COLO668 (cell line): ENCODE data around the gene FRAS1.
"Not testable (repeated sequence)": the region's sequence is repeated elsewhere in the genome, so short reads cannot be mapped to it uniquely, and the experiment has no call there.

Experiments used
- DNase-seq: peaks from one replicate; lab custom pipeline; 2025; ENCODE audit not compliant: unreplicated experiment; lab: John Stamatoyannopoulos, UW

The FRAS1 gene

DNA sequence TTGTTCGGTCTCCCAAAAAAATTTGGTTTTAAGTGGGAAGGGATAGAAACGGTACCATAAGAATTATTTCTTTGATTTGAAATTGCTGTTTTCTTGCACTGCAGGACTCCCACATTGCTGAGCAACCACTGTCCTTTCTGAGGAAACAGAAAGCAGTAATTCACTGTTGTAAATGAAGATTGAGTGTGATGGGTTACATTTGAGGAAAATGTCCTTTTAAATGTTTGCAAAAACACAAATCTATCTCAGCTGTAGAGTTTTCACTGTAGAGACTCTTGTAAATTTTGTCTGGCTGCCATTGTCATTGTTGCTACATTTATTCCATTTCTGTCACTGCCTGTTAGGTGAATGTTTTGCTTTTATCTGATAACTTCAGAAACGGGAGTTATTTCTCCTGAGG is 105.2 kb downstream of the FRAS1 start:
- DNase-seq = no peak

DNA sequence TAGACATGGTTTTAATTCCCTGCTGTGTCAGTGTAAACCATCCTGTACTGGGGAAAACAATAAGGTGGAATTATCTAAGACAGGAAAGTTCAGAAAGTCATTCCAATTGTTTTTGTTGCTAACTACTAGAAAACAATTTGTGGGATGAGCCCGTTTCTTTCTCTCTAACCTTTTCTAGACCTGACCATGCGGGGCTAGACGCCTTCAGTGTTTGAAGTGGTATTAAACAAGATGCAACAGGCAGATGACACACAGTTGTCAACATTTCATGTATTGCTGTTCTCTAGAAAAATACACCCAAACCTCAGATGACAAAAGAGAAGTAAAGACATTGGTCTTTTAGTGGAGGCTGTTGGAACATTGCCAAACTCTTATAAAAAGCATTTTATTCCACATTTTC is 105.7 kb downstream of the FRAS1 start:
- DNase-seq = no peak

DNA sequence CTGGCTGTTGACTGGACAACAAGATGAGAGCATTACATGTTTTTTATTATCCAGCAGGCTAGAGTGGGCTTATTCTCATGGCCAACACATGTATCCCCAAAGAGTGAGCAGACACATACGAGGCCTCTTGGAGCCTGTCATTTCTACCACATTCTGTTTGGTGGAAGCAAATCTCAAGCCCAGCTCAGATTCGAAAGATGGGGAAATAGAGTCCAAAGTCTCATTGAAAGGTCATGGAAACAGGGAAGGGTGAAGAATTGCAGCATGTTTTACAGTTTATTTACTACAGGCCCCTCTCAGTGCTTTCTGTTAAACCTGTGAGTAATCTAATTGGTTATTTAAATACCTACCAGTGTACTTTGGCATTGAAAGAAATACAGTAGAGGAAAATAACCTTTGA is 108.6 kb downstream of the FRAS1 start:
- DNase-seq = no peak

DNA sequence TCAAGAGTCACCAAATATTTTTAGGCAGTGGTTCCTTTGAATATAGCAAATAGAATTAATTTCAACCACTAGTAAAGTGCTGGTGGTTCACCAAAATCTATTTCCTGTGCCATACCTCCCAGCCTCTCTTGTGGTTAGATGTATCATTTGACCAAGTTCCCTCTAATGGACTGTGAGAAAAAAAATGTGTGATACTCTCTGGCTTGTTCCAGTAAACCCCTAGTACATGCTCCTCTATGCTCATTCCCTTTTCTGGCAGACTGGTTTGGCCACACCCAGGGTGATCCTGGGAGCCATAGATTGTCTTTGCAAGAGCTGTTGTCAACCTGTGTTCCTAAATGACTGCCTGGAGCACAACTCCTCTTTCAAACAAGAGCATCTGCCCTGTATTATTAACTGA is 109.5 kb downstream of the FRAS1 start:
- DNase-seq = no peak

DNA sequence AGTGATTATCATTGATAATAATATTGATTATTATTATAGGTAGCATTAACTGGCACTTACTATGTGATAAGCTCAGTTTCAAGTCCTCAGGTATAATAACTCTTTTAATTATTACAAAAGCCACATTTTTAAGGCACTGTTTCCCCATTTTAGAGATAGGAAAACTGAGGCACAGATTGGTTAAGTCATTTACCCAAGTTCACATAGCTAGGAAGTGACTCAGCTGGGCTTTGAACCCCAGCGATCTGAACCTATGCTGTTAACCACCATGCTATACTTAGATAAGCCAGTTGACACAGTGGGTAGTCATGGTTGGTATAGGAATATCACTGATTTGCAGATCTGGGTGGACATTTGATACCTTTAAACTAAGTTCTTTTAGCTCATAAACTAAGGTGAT is 110.4 kb downstream of the FRAS1 start:
- no peak for DNase-seq

DNA sequence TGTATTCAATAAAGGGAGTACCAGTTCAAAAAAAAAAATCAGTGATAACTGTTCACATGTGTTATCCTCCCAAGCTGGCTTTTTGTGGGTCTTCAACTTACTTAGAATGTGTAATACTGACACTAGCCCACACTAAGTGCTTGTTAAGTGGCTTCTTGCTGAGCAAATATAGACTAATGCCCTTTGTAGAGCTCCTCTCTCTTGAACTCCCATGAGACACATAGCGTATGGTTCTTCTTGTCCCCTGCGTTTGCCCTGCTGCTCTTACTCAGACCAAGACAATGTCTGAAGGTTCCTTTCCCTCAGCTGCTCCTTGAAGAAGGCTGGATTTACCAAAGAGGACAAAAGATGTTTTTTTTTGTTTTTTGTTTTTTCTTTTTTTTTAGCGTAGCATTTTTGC is 110.9 kb downstream of the FRAS1 start:
- DNase-seq = no peak

DNA sequence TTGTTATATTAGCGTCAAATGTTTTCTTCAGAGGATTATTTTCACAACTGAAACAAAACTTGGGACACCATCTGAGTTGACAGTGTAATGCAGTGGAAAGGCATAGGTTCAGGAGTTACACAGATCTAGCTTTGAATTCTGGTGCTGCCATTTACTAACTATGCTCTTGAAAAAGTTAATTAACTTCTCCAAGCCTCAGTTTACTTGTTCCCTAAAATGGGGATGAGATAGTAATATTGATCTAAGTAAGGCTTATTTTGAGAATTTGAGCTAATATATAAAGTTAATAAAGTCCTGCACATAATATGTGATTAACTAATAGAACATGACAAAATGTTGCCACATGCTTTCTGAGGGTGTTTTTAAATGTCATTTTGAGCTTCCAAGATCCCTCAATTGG is 112.6 kb downstream of the FRAS1 start:
- DNase-seq = no peak

DNA sequence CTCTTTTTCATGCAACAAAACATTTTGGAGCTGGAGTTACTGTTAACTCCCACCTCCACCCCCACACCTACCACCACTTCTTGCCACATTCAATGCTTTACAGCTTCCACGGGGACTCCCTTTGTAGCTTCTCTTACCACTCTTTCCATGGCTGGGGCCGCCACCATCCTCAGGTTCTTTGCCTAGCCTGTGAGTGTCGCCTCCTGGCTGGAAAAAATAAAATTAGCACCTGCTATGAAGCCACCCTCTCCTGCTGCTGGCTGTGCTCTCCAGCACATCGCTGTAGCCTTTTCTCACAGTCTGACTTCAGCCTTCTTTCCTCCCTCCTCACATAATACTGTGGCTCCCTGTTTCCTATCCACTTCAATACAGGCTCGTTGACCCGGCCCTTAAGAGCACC is 114.4 kb downstream of the FRAS1 start:
- DNase-seq = no peak

DNA sequence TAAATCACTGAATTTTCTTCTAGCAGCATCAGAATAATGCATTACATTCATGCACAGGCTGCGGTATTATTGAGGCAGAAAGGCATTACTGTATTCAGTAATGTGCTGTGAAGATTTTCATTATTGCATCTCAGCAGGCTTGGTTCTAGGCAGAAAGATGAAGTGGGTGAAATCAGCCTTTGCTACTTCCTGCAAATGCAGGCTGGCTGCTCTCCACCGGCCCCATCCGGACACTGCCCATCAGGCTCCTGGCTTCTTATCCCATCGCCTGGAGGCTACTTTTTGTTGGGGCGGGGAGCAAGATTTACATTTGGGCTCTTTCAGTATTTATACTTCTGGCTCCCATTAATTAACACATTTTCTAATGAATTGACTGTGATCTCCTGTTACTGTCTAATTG is 117.8 kb downstream of the FRAS1 start:
- no peak for DNase-seq

DNA sequence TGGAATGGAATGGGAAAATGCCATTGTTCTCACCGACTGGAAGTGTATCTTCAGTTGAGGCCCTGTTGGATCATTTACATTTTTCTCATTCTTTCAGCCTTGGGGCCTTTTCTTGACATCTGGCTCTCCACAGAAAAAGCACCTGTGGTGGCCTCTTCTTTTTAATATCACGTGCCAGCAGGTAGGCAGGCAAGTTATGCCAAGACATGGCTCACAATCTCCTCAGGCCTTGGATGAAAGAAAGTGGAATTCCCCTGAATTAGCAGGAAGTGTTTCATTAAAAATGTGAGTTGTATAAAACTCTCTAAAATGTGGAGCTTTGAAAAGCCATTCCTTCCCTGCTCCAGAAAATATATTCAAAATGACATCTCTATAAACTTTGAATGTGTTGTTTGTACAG is 122.1 kb downstream of the FRAS1 start:
- DNase-seq = no peak

DNA sequence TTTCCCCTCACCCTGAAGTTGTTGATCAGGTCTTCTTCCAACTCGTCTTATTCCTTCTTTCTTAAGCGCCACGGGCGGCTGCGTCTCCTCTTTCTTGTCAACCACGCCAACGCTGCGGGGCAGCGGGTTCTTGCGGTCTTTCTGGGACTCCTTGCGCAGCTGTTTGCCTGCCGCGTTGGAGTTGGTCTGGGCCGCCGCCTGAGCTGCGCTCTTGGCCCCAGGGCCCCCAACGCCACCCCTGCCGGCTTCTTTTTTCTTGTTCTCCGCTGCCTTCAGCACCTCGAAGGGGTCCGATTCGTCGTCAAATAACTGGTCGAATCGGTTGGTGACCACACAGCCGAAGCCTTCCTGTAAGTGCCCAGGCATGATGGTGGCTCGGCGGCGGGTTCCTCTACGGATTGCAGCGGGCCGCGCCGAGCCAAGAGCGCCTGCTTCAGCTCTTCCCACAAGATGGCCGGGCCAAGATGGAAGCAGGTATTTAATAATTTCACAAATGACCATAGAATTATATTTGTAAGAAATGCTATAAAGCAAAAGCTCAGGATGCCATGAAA is 124.6 kb downstream of the FRAS1 start:
- not testable (repeated sequence) for DNase-seq

DNA sequence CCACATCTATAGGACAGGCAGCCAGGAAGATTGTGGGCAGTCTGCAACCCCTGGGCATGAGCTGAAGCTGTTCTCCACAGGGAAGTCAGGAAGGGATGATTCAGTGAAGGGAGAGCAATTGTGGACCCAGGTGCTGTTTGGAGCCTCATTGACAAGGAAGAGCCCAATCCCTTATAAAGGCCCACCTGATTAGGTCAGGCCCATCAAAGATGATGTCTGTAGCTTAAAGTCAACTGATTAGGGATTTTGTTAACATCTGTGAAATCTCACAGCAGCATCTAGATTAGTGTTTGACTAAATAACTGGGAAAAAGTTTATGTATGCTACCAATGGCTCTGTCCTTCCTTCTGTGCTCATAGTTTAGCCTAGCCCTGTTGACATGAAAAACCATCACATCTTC is 127.5 kb downstream of the FRAS1 start:
- no peak for DNase-seq

DNA sequence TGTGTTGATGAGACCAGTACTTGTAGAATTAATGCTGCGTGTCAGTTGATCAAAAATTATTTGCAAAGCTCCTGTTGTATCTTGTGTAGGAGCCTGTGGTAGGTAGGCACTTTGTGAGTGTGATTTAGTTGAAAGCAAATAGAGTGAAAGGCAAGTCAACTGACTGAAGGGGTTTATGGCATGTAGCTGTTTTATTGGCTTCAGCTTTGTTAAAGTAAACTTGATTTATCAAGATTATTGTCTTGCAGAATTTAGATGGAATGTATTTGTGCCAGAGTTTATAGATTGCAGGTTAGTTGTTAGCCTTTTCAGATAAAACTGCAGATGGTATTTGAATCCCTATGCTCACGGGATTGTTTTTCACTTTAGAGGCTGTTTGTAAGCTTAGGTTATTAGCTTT is 128.0 kb downstream of the FRAS1 start:
- no peak for DNase-seq

DNA sequence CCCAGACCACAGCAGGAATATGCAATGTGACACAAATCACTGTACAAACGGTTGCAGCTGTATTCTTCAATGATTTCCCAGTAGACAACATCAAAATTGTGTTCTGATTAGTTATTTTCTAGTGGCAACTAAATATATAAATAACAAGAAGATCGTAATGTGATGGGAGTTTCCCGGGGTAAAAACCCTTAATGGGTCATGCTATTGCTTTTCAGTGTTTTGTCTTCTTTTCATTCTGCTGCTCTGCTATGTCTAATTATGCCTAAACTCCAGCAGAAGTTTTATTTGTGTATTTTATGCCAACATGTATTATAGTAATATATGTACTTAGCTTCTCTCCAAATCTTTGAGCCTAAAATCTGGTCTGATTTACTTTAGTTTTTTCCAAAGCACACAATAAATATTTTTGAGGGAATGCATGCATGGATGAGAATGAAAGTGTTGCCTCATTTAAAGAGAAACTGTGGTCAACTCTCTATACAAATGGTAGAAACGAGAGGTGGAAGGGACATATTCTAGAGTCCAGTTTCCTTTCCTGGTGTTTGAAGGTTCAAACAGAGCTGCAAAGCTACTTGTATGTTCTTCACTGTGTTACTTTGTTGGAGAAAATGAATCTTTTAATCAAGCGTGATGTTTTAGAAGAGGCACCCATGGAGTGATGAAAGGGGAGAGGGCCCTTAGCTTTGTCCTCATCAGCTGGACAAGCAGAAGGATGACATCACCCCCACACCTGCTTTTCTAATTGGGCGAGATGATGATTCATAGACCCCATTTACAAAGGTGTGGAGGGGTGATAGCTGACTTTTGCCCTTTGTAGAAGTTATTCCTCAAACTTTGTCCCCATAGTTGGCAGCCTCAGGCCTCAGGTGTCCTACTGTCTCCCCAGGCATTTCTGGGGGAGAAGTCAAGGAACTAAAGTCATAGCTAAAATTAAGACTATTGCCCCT is 129.7 kb downstream of the FRAS1 start:
- DNase-seq = peak; percentile 62

DNA sequence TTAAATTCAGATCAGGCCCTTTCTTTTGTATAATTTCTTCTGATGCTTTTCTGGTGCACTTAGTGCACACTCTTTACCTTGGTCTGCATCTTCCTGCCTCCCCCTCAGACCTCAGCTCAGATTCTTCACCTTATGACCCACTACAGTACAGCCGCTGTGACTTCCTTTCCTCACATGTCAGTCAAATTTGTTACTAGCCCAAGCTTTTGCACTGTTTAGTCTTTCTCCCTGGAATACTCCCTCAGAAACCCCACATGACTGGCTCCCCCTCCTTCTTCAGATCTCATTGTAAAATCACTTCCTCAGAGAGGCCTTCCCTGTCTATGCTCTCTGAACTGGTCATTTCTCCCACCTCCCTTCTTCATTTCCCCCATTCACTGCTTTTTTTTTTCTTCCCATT is 132.9 kb downstream of the FRAS1 start:
- no peak for DNase-seq

DNA sequence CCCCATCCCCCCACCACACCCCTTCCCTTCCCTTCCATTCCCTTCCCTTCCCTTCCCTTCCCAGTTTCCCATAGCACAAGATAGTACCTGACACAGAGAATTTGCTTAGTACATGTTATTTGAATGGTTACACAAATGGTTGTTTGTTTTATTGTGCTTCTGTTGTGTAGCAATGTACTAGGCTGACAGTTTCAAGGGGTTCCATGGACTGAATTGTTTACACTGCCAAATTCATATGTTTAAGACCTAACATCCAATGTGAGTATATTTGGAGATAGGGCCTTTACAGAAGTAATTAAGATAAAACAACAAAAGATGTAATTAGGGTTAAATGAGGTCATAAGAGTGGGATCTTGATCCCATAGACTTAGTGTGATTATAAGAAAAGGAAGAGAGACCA is 133.5 kb downstream of the FRAS1 start:
- no peak for DNase-seq

DNA sequence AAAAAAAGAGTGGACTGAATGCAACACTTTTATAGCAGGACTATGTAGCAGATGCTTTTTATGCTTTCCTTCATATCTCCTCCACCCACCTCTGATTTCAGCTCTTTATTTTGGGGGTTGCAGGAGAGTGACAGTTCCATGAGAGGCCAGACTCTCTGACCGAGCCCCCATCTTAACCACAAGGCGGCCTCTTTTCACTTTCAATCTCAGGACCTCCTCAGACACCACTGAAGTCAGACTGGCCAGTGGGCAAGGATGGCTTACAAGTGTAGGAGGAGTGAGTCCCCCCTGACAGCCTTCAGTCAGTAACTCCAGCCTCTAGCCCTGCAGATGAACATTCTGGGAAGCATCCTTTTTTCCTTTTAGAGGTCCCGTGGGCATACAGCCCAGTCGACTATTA is 140.8 kb downstream of the FRAS1 start:
- no peak for DNase-seq

DNA sequence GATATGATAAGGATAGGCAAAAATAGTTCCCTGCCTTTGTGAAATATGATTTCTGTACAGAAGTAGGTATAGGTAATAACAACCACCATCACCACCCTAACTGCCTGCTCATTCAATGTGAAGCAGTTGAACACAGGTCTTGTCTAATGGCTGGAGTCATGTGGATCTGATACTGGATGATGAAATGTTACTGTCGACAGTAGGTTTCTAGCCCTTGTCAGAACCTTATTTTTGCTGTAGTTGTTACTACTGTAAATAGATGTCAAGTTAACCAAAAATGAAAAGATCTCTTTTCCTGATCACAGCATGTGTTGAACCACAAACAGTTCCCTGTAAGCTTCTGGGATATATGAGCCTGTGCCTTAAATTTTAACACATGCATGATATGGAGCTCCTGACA is 142.9 kb downstream of the FRAS1 start:
- no peak for DNase-seq

DNA sequence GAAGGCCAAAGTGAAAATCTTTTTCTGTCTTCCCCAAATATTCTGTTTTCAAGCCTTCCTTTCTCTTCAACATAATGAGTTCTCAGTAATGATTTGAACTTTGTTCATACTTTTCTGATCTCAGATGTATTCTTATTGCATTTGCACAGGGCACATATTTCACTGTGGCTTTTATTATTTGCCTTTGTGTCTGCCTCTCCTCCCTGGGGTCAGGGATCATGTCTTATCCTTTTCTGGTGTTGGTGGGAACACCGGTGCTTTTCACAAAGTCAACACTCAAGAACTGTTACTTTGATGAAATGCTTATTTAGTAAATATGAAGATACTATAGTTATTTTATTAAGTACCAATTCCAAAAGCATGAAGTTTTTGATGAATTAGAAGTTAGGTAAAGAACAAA is 143.8 kb downstream of the FRAS1 start:
- DNase-seq = no peak

DNA sequence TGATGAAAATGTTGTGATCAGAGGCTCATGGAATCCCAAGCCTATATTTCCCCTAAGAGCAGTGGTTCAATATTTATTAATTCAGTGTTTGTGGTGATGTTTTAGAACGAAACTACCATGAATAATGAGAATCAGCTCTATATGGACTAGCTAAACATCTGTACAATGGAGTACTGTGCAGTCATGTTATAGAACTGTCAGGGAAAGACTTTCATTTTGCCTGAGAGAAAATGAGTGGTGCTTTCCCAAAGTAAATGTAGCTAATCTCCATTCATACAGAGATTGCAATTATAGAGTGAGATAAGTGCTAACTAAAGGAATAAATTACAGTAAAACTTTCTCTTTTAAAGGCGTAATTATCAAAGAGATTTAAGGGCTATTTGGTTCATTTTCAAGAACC is 147.1 kb downstream of the FRAS1 start:
- DNase-seq = no peak

DNA sequence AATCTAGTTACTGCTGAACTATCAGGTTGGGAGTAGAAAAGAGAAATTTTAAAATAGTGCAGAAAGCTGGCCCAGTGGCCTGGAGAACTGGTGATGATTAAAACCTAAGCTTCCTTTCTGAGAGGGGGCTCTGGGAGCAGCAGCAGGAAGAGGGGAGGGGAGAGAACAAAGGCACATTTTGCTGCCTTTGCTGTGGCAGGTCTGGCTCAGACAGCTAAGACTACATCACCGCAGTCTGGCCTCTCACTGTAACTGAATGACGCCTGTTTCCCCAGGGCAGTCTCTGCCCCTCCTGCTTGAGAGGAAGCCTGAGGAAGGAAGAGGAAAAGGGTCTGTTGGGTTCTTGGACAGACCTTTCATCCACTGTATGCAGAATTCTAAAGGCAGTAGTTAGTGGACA is 148.5 kb downstream of the FRAS1 start:
- DNase-seq = no peak

DNA sequence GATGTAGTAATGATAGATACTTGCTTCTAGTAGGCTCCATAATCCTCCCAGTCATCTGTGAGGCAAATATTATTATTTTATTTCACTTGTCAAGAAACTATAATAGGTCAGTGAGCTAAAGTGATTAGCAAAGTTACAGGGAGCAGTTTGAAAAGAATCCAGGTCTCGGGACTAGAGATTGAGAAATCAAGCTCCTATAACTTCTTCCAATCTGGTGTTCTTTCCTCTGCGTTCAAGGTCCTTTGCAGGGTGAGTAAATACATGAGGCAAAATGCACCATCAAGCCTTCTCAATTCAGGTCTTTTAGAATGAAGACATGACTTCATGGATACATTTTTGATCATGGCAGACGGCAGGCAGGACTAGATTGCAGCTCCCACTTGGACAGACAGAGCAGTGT is 150.4 kb downstream of the FRAS1 start:
- DNase-seq = no peak

DNA sequence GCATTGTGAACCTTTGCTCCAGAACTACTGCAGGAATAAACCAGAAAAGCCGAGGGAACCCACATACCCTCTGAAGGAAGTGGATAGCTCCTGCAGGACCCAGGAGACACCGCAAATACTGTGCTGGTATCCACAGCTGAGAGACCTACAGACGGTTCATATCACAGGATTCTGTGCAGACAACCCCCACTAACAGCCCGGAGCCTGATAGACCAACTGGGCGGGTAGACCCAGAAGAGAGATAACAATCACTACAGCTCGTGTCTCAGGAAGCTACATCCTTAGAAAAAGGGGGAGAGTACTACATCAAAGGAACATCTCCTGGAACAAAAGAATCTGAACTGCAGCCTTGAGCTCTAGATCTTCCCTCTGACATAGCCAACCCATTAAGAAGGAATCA is 150.8 kb downstream of the FRAS1 start:
- DNase-seq = no peak
